H1 (cell line): ENCODE data around the gene LRRC72. TPM values are rescaled to one million over a fixed set of nuclear protein-coding genes. Genes with fewer than 3 reads are reported as not detected.

ENCODE experiments used
- CTCF ChIA-PET: fragments of 300-600 bp; sonication (Branson Sonifier 250); formaldehyde crosslinking; loops from one replicate; lab custom pipeline; 2021; ENCODE audit not compliant: partially characterized antibody; lab: Charles Lee
- POLR2A ChIA-PET: fragments of 300-600 bp; sonication (Branson Sonifier 250); formaldehyde crosslinking; loops from one replicate; lab custom pipeline; 2021; ENCODE audit warnings: inconsistent platforms; ENCODE audit not compliant: partially characterized antibody; lab: Charles Lee
- DNase-seq, 2 experiments: peaks; one replicate each; pipeline versions ENCODE4 v3.0.0 to v3.0.0-alpha.2; 2010 to 2022; ENCODE audit warnings: low spot score in 2 of 2, low read depth in 1 of 2, mixed read lengths in 1 of 2
- FAIRE-seq: peaks from 2 replicates; lab custom pipeline; 2011; peaks lifted over from hg19 to GRCh38; lab: Jason Lieb, UNC
- H2AFZ ChIP-seq: 2 replicates; pipeline ENCODE4 v1.8.1; 2012; ENCODE audit warnings: low read length, inconsistent platforms
- H2AK5ac ChIP-seq: 2 replicates; pipeline ENCODE4 v1.6.1; 2013; ENCODE audit warnings: low read depth, low read length
- H2BK120ac ChIP-seq: replicated peaks from 2 replicates; pipeline ENCODE3; 2013; ENCODE audit warnings: low read depth, low read length, inconsistent platforms
- H2BK12ac ChIP-seq: 2 replicates; pipeline ENCODE4 v1.6.1; 2013; ENCODE audit warnings: low read depth, low read length
- H2BK15ac ChIP-seq: 2 replicates; pipeline ENCODE4 v1.6.1; 2013; ENCODE audit warnings: low read length
- H2BK20ac ChIP-seq: 2 replicates; pipeline ENCODE4 v1.6.1; 2013; ENCODE audit warnings: low read length
- H2BK5ac ChIP-seq: 2 replicates; pipeline ENCODE4 v1.6.1; 2013; ENCODE audit warnings: low read depth, low read length
- H3K14ac ChIP-seq: 2 replicates; pipeline ENCODE4 v1.6.1; 2013; ENCODE audit warnings: inconsistent platforms; ENCODE audit not compliant: insufficient read length
- H3K18ac ChIP-seq: 2 replicates; pipeline ENCODE4 v1.6.1; 2013; ENCODE audit warnings: low read length; ENCODE audit errors: extremely low read depth
- H3K23ac ChIP-seq: 2 replicates; pipeline ENCODE4 v1.6.1; 2013; ENCODE audit warnings: inconsistent platforms; ENCODE audit not compliant: insufficient read length
- H3K23me2 ChIP-seq: 2 replicates; pipeline ENCODE4 v1.6.1; 2013; ENCODE audit warnings: low read depth, low read length
- H3K27ac ChIP-seq: 2 replicates; pipeline ENCODE4 v1.6.1; 2011; ENCODE audit warnings: low read depth, low read length, inconsistent platforms
- H3K27me3 ChIP-seq, 4 experiments: replicated peaks in 1 of 4; 1 replicate in 1 of 4; 2 replicates in 3 of 4; pipeline versions ENCODE4 v1.6.1 to v1.8.1; 2011 to 2013; ENCODE audit warnings: low read length in 3 of 4, mild to moderate bottlenecking in 3 of 4, inconsistent platforms in 2 of 4, mixed read lengths in 2 of 4, moderate library complexity in 1 of 4; ENCODE audit not compliant: control insufficient read depth in 3 of 4, insufficient read depth in 3 of 4; ENCODE audit errors: extremely low read depth in 1 of 4
- H3K36me3 ChIP-seq, 4 experiments: 2 replicates each; pipeline versions ENCODE4 v1.6.1 to v1.8.1; 2011 to 2013; ENCODE audit warnings: mild to moderate bottlenecking in 4 of 4, low read length in 3 of 4, moderate library complexity in 2 of 4, control low read depth in 1 of 4, inconsistent platforms in 1 of 4; ENCODE audit not compliant: insufficient read depth in 4 of 4, control insufficient read depth in 2 of 4
- H3K4ac ChIP-seq: replicated peaks from 2 replicates; pipeline ENCODE3; 2013; ENCODE audit warnings: low read length, low read depth, mixed read lengths, inconsistent platforms; ENCODE audit not compliant: insufficient read length
- H3K4me1 ChIP-seq, 4 experiments: replicated peaks in 1 of 4; 1 replicate in 1 of 4; 2 replicates in 3 of 4; pipeline versions ENCODE4 v1.6.1 to v1.8.1; 2011 to 2013; ENCODE audit warnings: low read length in 3 of 4, inconsistent platforms in 2 of 4, mixed read lengths in 1 of 4; ENCODE audit not compliant: insufficient read depth in 4 of 4, control insufficient read depth in 3 of 4
- H3K4me2 ChIP-seq, 2 experiments: 2 replicates each; pipeline versions ENCODE4 v1.6.1 to v1.8.1; 2011 to 2013; ENCODE audit warnings: low read depth in 2 of 2, low read length in 2 of 2, control low read depth in 1 of 2, inconsistent platforms in 1 of 2, mild to moderate bottlenecking in 1 of 2; ENCODE audit not compliant: insufficient read depth in 1 of 2
- H3K4me3 ChIP-seq, 4 experiments: fragments of 200-600, 300-600 bp in 1 of 4; sonication (generic), shearing (Covaris generic), sonication (Bioruptor Twin) in 1 of 4; 2 replicates each; pipeline versions ENCODE4 v1.5.1 to v1.8.1; 2011 to 2016; ENCODE audit warnings: low read length in 4 of 4, low read depth in 3 of 4, control low read depth in 2 of 4, inconsistent platforms in 2 of 4, mild to moderate bottlenecking in 2 of 4, mixed read lengths in 1 of 4, moderate library complexity in 1 of 4; ENCODE audit not compliant: insufficient read depth in 2 of 4; ENCODE audit errors: extremely low read depth in 1 of 4
- H3K56ac ChIP-seq: replicated peaks from 2 replicates; pipeline ENCODE3; 2013; ENCODE audit warnings: low read depth, mild to moderate bottlenecking, mixed read lengths, low read length, inconsistent platforms; ENCODE audit not compliant: insufficient read length
- H3K79me1 ChIP-seq: 2 replicates; pipeline ENCODE4 v1.6.1; 2013; ENCODE audit warnings: low read depth, low read length, control low read depth
- H3K79me2 ChIP-seq, 2 experiments: 2 replicates each; pipeline versions ENCODE4 v1.6.1 to v1.8.1; 2012 to 2013; ENCODE audit warnings: low read length in 2 of 2, mild to moderate bottlenecking in 2 of 2, inconsistent platforms in 1 of 2; ENCODE audit not compliant: insufficient read depth in 2 of 2, control insufficient read depth in 1 of 2
- H3K9ac ChIP-seq, 4 experiments: replicated peaks in 1 of 4; 1 replicate in 1 of 4; 2 replicates in 3 of 4; pipeline versions ENCODE4 v1.6.1 to v1.8.1; 2011 to 2013; ENCODE audit warnings: low read depth in 3 of 4, low read length in 3 of 4, control low read depth in 2 of 4, mild to moderate bottlenecking in 2 of 4, moderate library complexity in 2 of 4, inconsistent platforms in 1 of 4; ENCODE audit errors: extremely low read depth in 1 of 4
- H3K9me3 ChIP-seq, 2 experiments: 2 replicates each; pipeline versions ENCODE4 v1.6.1 to v1.8.1; 2012 to 2013; ENCODE audit warnings: mild to moderate bottlenecking in 2 of 2, moderate library complexity in 2 of 2, control low read depth in 1 of 2, inconsistent platforms in 1 of 2, low read depth in 1 of 2, low read length in 1 of 2, mixed read lengths in 1 of 2; ENCODE audit not compliant: insufficient read depth in 2 of 2
- H4K20me1 ChIP-seq, 2 experiments: replicated peaks in 1 of 2; 2 replicates each; pipeline versions ENCODE3 to v1.8.1; 2011 to 2013; ENCODE audit warnings: inconsistent platforms in 2 of 2, low read length in 2 of 2, mild to moderate bottlenecking in 1 of 2; ENCODE audit not compliant: insufficient read depth in 2 of 2, control insufficient read depth in 1 of 2
- H4K5ac ChIP-seq: 2 replicates; pipeline ENCODE4 v1.6.1; 2013; ENCODE audit warnings: low read length, low read depth, mixed read lengths, inconsistent platforms; ENCODE audit not compliant: insufficient read length
- H4K8ac ChIP-seq: 2 replicates; pipeline ENCODE4 v1.8.0; 2013; ENCODE audit warnings: mild to moderate bottlenecking, moderate library complexity, low read length, inconsistent platforms; ENCODE audit not compliant: insufficient read depth; ENCODE audit errors: extremely low read depth
- H4K91ac ChIP-seq: replicated peaks from 2 replicates; pipeline ENCODE3; 2013; ENCODE audit warnings: low read length, mixed read lengths, inconsistent platforms; ENCODE audit not compliant: insufficient read length
- RAD21 ChIP-seq, 2 experiments: IDR thresholded peaks in 1 of 2; conservative IDR thresholded peaks in 1 of 2; 2 replicates each; pipeline ENCODE4 v1.6.1; 2011; ENCODE audit warnings: low read depth in 2 of 2, low read length in 2 of 2, improper control_type of control experiment in 1 of 2, inconsistent platforms in 1 of 2, mild to moderate bottlenecking in 1 of 2, moderate library complexity in 1 of 2
- WGBS, 2 experiments: shearing (Covaris generic) in 1 of 2; methylation state at CpG; one replicate each; pipeline versions ENCODE4 v1.1.6 to v1.1.7; 2013 to 2015; ENCODE audit warnings: low lambda C conversion rate in 2 of 2, mixed read lengths in 2 of 2, inconsistent platforms in 1 of 2, low coverage in 1 of 2, missing lambda C conversion rate in 1 of 2; ENCODE audit not compliant: insufficient replicate concordance in 2 of 2, insufficient coverage in 1 of 2, insufficient read length in 1 of 2; ENCODE audit errors: extremely low coverage in 1 of 2, missing lambda C conversion rate in 1 of 2; 5-methylcytosine and 5-hydroxymethylcytosine counted together
- polyA plus RNA-seq, 7 experiments: library from polyadenylated mRNA; depleted of rRNA in 3 of 7; stranded (reverse) in 5 of 7; unstranded in 2 of 7; fragments of >200 nt in 5 of 7; fragments of 200-250 nt in 2 of 7; gene quantifications; 1 replicate in 5 of 7; 2 replicates in 1 of 7; 4 replicates in 1 of 7; pipeline versions ENCODE4 v1.2.1 to v1.2.3, GENCODE V29; 2011 to 2013; ENCODE audit warnings: missing spikeins in 2 of 7, mixed read lengths in 2 of 7
- total RNA-seq: library from RNA; stranded (reverse); fragmentation: NEBNext Ultra II Directional; extraction: Animal tissue kit (Norgen Biotek cat#: 25700); gene quantifications from 2 replicates; pipeline ENCODE4 v1.2.1, GENCODE V29; 2021

LRRC72 gene
- total and polyA plus RNA-seq, 2 of the 8 experiments (the other 6 are each of a cell fraction or from before 2014, with no cell fraction given): not detected

GRCh38 chr7:16626388-16626787 is 99.8 kb downstream of the LRRC72 start:
- TF ChIP-seq RAD21 (IDR thresholded peaks at IDR 0.05 in 1 of 2, conservative IDR thresholded peaks at IDR 0.05 in 1 of 2; ENCODE audit: low read depth in 2 of 2, low read length in 2 of 2): no peak

More at GRCh38 chr7:16626388-16626787, 99.8 kb downstream of the LRRC72 start:
- no peaks in the 10 kb centered on the region for H3K23me2 ChIP-seq
- H2AK5ac ChIP-seq: no peak overlapping the region
- H2BK120ac ChIP-seq: no peak overlapping the region
- no peak overlapping the region for H3K4me3 ChIP-seq
- no peak overlapping the region for H2BK5ac ChIP-seq
- H2AFZ ChIP-seq: no peak overlapping the region
- H3K4me1 ChIP-seq: peaks cover 0 to 4% (median 0%) of the 10 kb centered on the region in 4 experiments; a peak in 2 of 7 replicates
- H3K9ac ChIP-seq: no peak overlapping the region
- no peak overlapping the region for H3K23ac ChIP-seq
- no peak overlapping the region for H4K5ac ChIP-seq
- H4K91ac ChIP-seq: no peak overlapping the region
- no peak overlapping the region for H2BK15ac ChIP-seq
- no peak overlapping the region for H3K27ac ChIP-seq
- peaks cover 0 to 3% (median 0%) of the 10 kb centered on the region in 4 experiments; a peak in 2 of 8 replicates for H3K36me3 ChIP-seq
- H3K79me2 ChIP-seq: no peaks in the 10 kb centered on the region
- no peaks in the 10 kb centered on the region for H3K27me3 ChIP-seq
- H4K20me1 ChIP-seq: no peaks in the 10 kb centered on the region
- no peak overlapping the region for H2BK20ac ChIP-seq
- POLR2A ChIA-PET: no interaction called here
- H3K14ac ChIP-seq: no peak overlapping the region
- H3K79me1 ChIP-seq: no peaks in the 10 kb centered on the region
- DNase-seq (no peak), FAIRE-seq (no peak)
- no peak overlapping the region for H2BK12ac ChIP-seq
- no peak overlapping the region for H4K8ac ChIP-seq
- no peaks in the 10 kb centered on the region for H3K9me3 ChIP-seq
- WGBS, 2 experiments: 94% methylated on average over 2 of the region's 2 CpGs; no CpG with 5 or more reads in 1 of the 2 experiments
- CTCF ChIA-PET: no interaction called here
- no peak overlapping the region for H3K4me2 ChIP-seq
- no peak overlapping the region for H3K4ac ChIP-seq
- H3K18ac ChIP-seq: no peak overlapping the region
- no peak overlapping the region for H3K56ac ChIP-seq
